Heart left ventricle (tissue), 13 donors: ENCODE data around the gene ANAPC2.

Experiments used
- CTCF ChIP-seq, 12 donors: fragments of 200-600 bp; sonication (generic) in 4 of 12; IDR thresholded peaks; one replicate each; pipeline versions ENCODE4 v1.5.0 to v1.8.0; 2018 to 2022; ENCODE audit warnings: antibody characterized with exemption in 12 of 12, mild to moderate bottlenecking in 5 of 12
- POLR2A ChIP-seq, 2 donors: fragments of 450-650 bp; IDR thresholded peaks; one replicate each; pipeline ENCODE4 v1.6.1; 2017; ENCODE audit warnings: antibody characterized with exemption in 2 of 2, mild to moderate bottlenecking in 2 of 2, moderate library complexity in 2 of 2
- donor health status: ischemic (EF 13 %, LVEDD 7.1; RV severe dilation, severe dysfunction).
- donor health status: DM: no; HTN: yes; CAD: no.
- donor health status: DM: no; HTN: no; CAD: no.
- donor health status: ischemic (EF 25% LVEDD 6.9; RV normal size, moderate dysfunction).
- donor health status: ischemic (EF 25% LVEDD 5.7; RV mildly dilated, moderate dysfunction).
- donor health status: ischemic (EF 35%, LVEDD 5.7; RV mildly dilated, moderate dysfunction).
- donor health status: nonischemic (EF 11% LVEDD 7.7; RV severe dilation, severe dysfunction).
- donor health status: DM: yes; HTN: yes; CAD: no.
- donor health status: PGD.
- donor health status: ischemic (EF 29% LVEDD 5.4; RV normal size, mild dysfunction).
- donor health status: nonischemic (EF 23%, LVEDD 6.1; RV moderate dilation, normal function).

- TF ChIP-seq CTCF (IDR thresholded peaks at IDR 0.05) (no peak), POLR2A (IDR thresholded peaks at IDR 0.05) (no peak)
Measured at GRCh38 chr9:137163805-137164204, 24.6 kb downstream of the ANAPC2 start.
